GM12878 (cell line): ENCODE data around the gene DDR2. TPM values are rescaled to one million over a fixed set of nuclear protein-coding genes. Genes with fewer than 3 reads are reported as not detected.

Experiments used
- ATAC-seq: fragments of 200-7000 bp; cut with Tn5 transposase; 3 replicates; pipeline ENCODE4 v1.9.1; 2020; ENCODE audit warnings: mild to moderate bottlenecking, moderate library complexity
- BruUV-seq: library from RNA; stranded (reverse); fragments of 400-500 nt; replicated peaks from 2 replicates; lab custom pipeline; 2021; lab: Mats Ljungman, UMichigan
- CTCF ChIA-PET: fragments of 300-600 bp; sonication (Branson Sonifier 250); formaldehyde crosslinking; extraction: SDS; loops from one replicate; lab custom pipeline; 2021; ENCODE audit warnings: inconsistent platforms; lab: Yijun Ruan, JAX
- POLR2A ChIA-PET: fragments of 350-600 bp; formaldehyde crosslinking; extraction: SDS; loops from one replicate; lab custom pipeline; 2021; ENCODE audit warnings: inconsistent platforms; lab: Charles Lee
- RAD21 ChIA-PET: fragments of 300-600 bp; sonication (Branson Sonifier 250); formaldehyde crosslinking; loops from one replicate; lab custom pipeline; 2023; ENCODE audit warnings: antibody characterized with exemption; ENCODE audit not compliant: unreplicated experiment; lab: Charles Lee
- SMC1A ChIA-PET: fragments of 300-600 bp; sonication (Branson Sonifier 250); formaldehyde crosslinking; loops from one replicate; lab custom pipeline; 2023; ENCODE audit not compliant: unreplicated experiment, uncharacterized antibody; lab: Charles Lee
- DNase-seq: peaks from one replicate; pipeline ENCODE4 v3.0.0-alpha.2; 2011; ENCODE audit warnings: low read depth, low spot score
- FAIRE-seq: peaks from 3 replicates; lab custom pipeline; 2011; peaks lifted over from hg19 to GRCh38; lab: Jason Lieb, UNC
- H2AFZ ChIP-seq: 2 replicates; pipeline ENCODE4 v1.6.0; 2011; ENCODE audit warnings: low read depth, low read length, control low read depth; ENCODE audit not compliant: control insufficient read depth
- H3K27ac ChIP-seq: 2 replicates; pipeline ENCODE4 v1.5.1; 2011; ENCODE audit warnings: control low read depth; ENCODE audit not compliant: control insufficient read depth, insufficient read depth
- H3K27me3 ChIP-seq, 2 experiments: replicated peaks in 1 of 2; 2 replicates each; pipeline versions ENCODE4 v1.6.0 to v1.6.1; 2011; ENCODE audit warnings: low read length in 1 of 2; ENCODE audit not compliant: control insufficient read depth in 2 of 2, insufficient read depth in 2 of 2
- H3K36me3 ChIP-seq, 2 experiments: 2 replicates each; pipeline ENCODE4 v1.5.1; 2011; ENCODE audit warnings: low read length in 1 of 2; ENCODE audit not compliant: control insufficient read depth in 2 of 2, insufficient read depth in 2 of 2
- H3K4me1 ChIP-seq: 2 replicates; pipeline ENCODE4 v1.6.1; 2011; ENCODE audit warnings: mild to moderate bottlenecking, low read length, moderate library complexity, mixed read lengths; ENCODE audit not compliant: control insufficient read depth, insufficient read depth
- H3K4me2 ChIP-seq: 2 replicates; pipeline ENCODE4 v1.6.0; 2011; ENCODE audit warnings: control low read depth; ENCODE audit not compliant: control insufficient read depth, insufficient read depth
- H3K4me3 ChIP-seq: fragments of 200-600 bp; sonication (generic); 2 replicates; pipeline ENCODE4 v1.5.1; 2016
- H3K79me2 ChIP-seq: 2 replicates; pipeline ENCODE4 v1.6.0; 2011; ENCODE audit warnings: low read length; ENCODE audit not compliant: control insufficient read depth, insufficient read depth
- H3K9ac ChIP-seq: 2 replicates; pipeline ENCODE4 v1.8.0; 2011; ENCODE audit warnings: low read length, control low read depth, mixed read lengths; ENCODE audit not compliant: control insufficient read depth, insufficient read depth
- H3K9me3 ChIP-seq: replicated peaks from 3 replicates; pipeline ENCODE4 v1.5.1; 2011; ENCODE audit warnings: mild to moderate bottlenecking, low read length; ENCODE audit not compliant: control insufficient read depth, insufficient read depth
- H4K20me1 ChIP-seq: 2 replicates; pipeline ENCODE4 v1.6.0; 2011; ENCODE audit not compliant: control insufficient read depth, insufficient read depth
- CHD1 ChIP-seq: IDR thresholded peaks from 2 replicates; pipeline ENCODE4 v1.6.1; 2012; ENCODE audit warnings: low read depth, low read length, improper control_type of control experiment
- E2F8 ChIP-seq: fragments of 450-650 bp; IDR thresholded peaks from 2 replicates; pipeline ENCODE4 v1.6.1; 2018; ENCODE audit warnings: mild to moderate bottlenecking, low read depth, moderate library complexity; ENCODE audit not compliant: partially characterized antibody
- EGR1 ChIP-seq, 2 experiments: IDR thresholded peaks; 1 replicate in 1 of 2; 2 replicates in 1 of 2; pipeline ENCODE4 v1.6.1; 2011 to 2012; ENCODE audit warnings: low read depth in 2 of 2, low read length in 2 of 2, borderline replicate concordance in 1 of 2, mild to moderate bottlenecking in 1 of 2, moderate library complexity in 1 of 2
- NFYB ChIP-seq: IDR thresholded peaks from 2 replicates; pipeline ENCODE4 v1.6.1; 2011; ENCODE audit warnings: low read depth, mild to moderate bottlenecking, low read length, improper control_type of control experiment, moderate library complexity; ENCODE audit not compliant: insufficient read depth
- NR2C2 ChIP-seq: IDR thresholded peaks from 2 replicates; pipeline ENCODE4 v1.6.1; 2011; ENCODE audit warnings: borderline replicate concordance, low read depth; ENCODE audit not compliant: control insufficient read depth, insufficient read length
- POLR2AphosphoS2 ChIP-seq: IDR thresholded peaks from 2 replicates; pipeline ENCODE4 v1.6.1; 2011; ENCODE audit warnings: low read depth, mild to moderate bottlenecking, low read length, improper control_type of control experiment, moderate library complexity
- ZBTB40 ChIP-seq: fragments of 450-650 bp; IDR thresholded peaks from 2 replicates; pipeline ENCODE4 v1.6.1; 2016; ENCODE audit warnings: mild to moderate bottlenecking, moderate library complexity, borderline replicate concordance
- WGBS: methylation state at CpG from one replicate; pipeline ENCODE4 v1.1.6; 2016; ENCODE audit warnings: low lambda C conversion rate; ENCODE audit not compliant: insufficient replicate concordance, insufficient coverage; ENCODE audit errors: missing lambda C conversion rate; 5-methylcytosine and 5-hydroxymethylcytosine counted together
- in situ Hi-C: fragments of 300-500 bp; cut with MboI; formaldehyde crosslinking; loops from 9 replicates; pipeline ENCODE4 v1.14.3; 2018; ENCODE audit warnings: mixed read lengths
- intact Hi-C: fragments of 100-400 bp; cut with micrococcal nuclease; formaldehyde crosslinking; loops from one replicate; pipeline ENCODE4 v1.14.2; 2022; ENCODE audit not compliant: unreplicated experiment
- polyA plus RNA-seq, 11 experiments: library from polyadenylated mRNA; depleted of rRNA in 4 of 11; unstranded in 6 of 11; stranded (reverse) in 5 of 11; fragments of >200 nt; fragmentation: Nextera tagmentation in 4 of 11; fragmentation: Illumina TruSeq in 1 of 11; extraction: Ambion mirVana in 4 of 11; extraction: Trizol in 1 of 11; gene quantifications; 1 replicate in 1 of 11; 2 replicates in 10 of 11; pipeline versions ENCODE4 v1.2.1 to v1.2.3, GENCODE V29; 2011 to 2016; ENCODE audit warnings: inconsistent platforms in 2 of 11, missing spikeins in 2 of 11, low read depth in 1 of 11
- total RNA-seq, 4 experiments: library from RNA; depleted of rRNA in 3 of 4; stranded (reverse); fragments of >200 nt in 3 of 4; fragmentation: Illumina TruSeq in 1 of 4; extraction: Trizol in 1 of 4; gene quantifications; 2 replicates each; pipeline versions ENCODE4 v1.2.1 to v1.2.3, GENCODE V29; 2013 to 2021
- TF ChIP-seq, protein P1 (sequence below): IDR thresholded peaks from 2 replicates; pipeline ENCODE4 v1.6.1; 2012; ENCODE audit warnings: low read depth, low read length, improper control_type of control experiment
- TF ChIP-seq, protein P2 (sequence below): fragments of 450-650 bp; IDR thresholded peaks from 2 replicates; pipeline ENCODE4 v1.6.1; 2017; ENCODE audit warnings: mild to moderate bottlenecking, low read depth, inconsistent platforms; ENCODE audit not compliant: poor library complexity, severe bottlenecking
- TF ChIP-seq, protein P3 (sequence below): fragments of 450-650 bp; IDR thresholded peaks from 2 replicates; pipeline ENCODE4 v1.6.1; 2017; ENCODE audit warnings: low read depth, mild to moderate bottlenecking, moderate library complexity

The DDR2 gene
- total and polyA plus RNA-seq, 10 of the 15 experiments (the other 5 are each of a cell fraction or from before 2014, with no cell fraction given) = 1.9 to 8.8 (median 5.5) TPM

GRCh38 chr1:162725301-162725837 lies 93.1 kb downstream of the DDR2 start:
- no peaks in the 10 kb centered on the region for H3K79me2 ChIP-seq
- H4K20me1 ChIP-seq = no peaks in the 10 kb centered on the region
- H2AFZ ChIP-seq = no peak overlapping the region
- RAD21 ChIA-PET = no interaction called here
- no peaks in the 10 kb centered on the region for H3K4me1 ChIP-seq
- ATAC-seq = no peak
- 66% methylated on average over 7 of the region's 7 CpGs for WGBS
- CTCF ChIA-PET = interaction anchor here (1.0 kb wide), 1 partner anchor 10 kb away, joined by 4 read pairs; no protein-coding TSS in a partner anchor
- H3K27me3 ChIP-seq = no peaks in the 10 kb centered on the region
- no peak overlapping the region for H3K4me2 ChIP-seq
- no peak overlapping the region for H3K9ac ChIP-seq
- no peaks in the 10 kb centered on the region for H3K36me3 ChIP-seq
- BruUV-seq = no TSS peak
- in situ Hi-C loops (no loop called here), intact Hi-C loops (no loop called here)
- FAIRE-seq = no peak
- no peak for DNase-seq
- H3K9me3 ChIP-seq = no peaks in the 10 kb centered on the region
- no peak overlapping the region for H3K27ac ChIP-seq
- SMC1A ChIA-PET = no interaction called here
- POLR2A ChIA-PET = no interaction called here
- no peak overlapping the region for H3K4me3 ChIP-seq
- TF ChIP-seq, protein P1, sequence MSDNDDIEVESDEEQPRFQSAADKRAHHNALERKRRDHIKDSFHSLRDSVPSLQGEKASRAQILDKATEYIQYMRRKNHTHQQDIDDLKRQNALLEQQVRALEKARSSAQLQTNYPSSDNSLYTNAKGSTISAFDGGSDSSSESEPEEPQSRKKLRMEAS = no peak
- TF ChIP-seq, protein P2, sequence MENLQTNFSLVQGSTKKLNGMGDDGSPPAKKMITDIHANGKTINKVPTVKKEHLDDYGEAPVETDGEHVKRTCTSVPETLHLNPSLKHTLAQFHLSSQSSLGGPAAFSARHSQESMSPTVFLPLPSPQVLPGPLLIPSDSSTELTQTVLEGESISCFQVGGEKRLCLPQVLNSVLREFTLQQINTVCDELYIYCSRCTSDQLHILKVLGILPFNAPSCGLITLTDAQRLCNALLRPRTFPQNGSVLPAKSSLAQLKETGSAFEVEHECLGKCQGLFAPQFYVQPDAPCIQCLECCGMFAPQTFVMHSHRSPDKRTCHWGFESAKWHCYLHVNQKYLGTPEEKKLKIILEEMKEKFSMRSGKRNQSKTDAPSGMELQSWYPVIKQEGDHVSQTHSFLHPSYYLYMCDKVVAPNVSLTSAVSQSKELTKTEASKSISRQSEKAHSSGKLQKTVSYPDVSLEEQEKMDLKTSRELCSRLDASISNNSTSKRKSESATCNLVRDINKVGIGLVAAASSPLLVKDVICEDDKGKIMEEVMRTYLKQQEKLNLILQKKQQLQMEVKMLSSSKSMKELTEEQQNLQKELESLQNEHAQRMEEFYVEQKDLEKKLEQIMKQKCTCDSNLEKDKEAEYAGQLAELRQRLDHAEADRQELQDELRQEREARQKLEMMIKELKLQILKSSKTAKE = no peak
- TF ChIP-seq, protein P3, sequence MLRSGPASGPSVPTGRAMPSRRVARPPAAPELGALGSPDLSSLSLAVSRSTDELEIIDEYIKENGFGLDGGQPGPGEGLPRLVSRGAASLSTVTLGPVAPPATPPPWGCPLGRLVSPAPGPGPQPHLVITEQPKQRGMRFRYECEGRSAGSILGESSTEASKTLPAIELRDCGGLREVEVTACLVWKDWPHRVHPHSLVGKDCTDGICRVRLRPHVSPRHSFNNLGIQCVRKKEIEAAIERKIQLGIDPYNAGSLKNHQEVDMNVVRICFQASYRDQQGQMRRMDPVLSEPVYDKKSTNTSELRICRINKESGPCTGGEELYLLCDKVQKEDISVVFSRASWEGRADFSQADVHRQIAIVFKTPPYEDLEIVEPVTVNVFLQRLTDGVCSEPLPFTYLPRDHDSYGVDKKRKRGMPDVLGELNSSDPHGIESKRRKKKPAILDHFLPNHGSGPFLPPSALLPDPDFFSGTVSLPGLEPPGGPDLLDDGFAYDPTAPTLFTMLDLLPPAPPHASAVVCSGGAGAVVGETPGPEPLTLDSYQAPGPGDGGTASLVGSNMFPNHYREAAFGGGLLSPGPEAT = no peak
- TF ChIP-seq ZBTB40 (no peak), E2F8 (no peak), NR2C2 (no peak), CHD1 (no peak), EGR1 (IDR thresholded peaks at IDR 0.05; ENCODE audit: borderline replicate concordance in 1 of 2, low read depth in 2 of 2, low read length in 2 of 2) (no peak), NFYB (no peak), POLR2AphosphoS2 (no peak)
